VCaP (cell line): ENCODE results near the gene ANO2.
"Not testable (repeated sequence)": the region's sequence is repeated elsewhere in the genome, so short reads cannot be mapped to it uniquely, and the experiment has no call there.

Source experiments
- H3K27ac ChIP-seq: fragments of 450-650 bp; 2 replicates; pipeline ENCODE4 v1.5.1; 2017
- TF ChIP-seq, protein P1 (sequence below): fragments of 450-650 bp; conservative IDR thresholded peaks from 2 replicates; pipeline ENCODE4 v1.5.1; 2017; ENCODE audit warnings: mild to moderate bottlenecking, moderate library complexity

ANO2 gene

DNA sequence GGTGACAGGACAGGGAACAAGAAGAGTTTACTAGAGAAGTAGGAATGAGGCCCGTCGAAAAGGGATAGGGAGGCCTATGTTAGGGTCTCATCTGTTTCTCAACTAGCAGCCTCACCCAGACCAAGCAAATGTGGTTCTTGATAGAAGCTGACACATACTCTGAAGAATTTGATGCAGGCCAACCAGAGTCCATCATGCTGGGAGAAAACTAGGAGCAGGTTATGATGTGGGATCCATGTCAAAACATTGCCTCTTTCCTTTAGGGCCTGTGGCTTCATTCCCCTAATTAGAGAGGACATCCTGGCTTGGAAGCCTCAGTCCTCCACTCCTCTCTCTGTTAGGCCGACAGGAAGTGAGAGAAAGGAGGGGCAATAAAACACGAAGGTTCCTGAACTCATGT is 390.3 kb downstream of the ANO2 start:
- no peak overlapping the region for H3K27ac ChIP-seq
- TF ChIP-seq, protein P1, sequence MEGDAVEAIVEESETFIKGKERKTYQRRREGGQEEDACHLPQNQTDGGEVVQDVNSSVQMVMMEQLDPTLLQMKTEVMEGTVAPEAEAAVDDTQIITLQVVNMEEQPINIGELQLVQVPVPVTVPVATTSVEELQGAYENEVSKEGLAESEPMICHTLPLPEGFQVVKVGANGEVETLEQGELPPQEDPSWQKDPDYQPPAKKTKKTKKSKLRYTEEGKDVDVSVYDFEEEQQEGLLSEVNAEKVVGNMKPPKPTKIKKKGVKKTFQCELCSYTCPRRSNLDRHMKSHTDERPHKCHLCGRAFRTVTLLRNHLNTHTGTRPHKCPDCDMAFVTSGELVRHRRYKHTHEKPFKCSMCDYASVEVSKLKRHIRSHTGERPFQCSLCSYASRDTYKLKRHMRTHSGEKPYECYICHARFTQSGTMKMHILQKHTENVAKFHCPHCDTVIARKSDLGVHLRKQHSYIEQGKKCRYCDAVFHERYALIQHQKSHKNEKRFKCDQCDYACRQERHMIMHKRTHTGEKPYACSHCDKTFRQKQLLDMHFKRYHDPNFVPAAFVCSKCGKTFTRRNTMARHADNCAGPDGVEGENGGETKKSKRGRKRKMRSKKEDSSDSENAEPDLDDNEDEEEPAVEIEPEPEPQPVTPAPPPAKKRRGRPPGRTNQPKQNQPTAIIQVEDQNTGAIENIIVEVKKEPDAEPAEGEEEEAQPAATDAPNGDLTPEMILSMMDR = no peak

DNA sequence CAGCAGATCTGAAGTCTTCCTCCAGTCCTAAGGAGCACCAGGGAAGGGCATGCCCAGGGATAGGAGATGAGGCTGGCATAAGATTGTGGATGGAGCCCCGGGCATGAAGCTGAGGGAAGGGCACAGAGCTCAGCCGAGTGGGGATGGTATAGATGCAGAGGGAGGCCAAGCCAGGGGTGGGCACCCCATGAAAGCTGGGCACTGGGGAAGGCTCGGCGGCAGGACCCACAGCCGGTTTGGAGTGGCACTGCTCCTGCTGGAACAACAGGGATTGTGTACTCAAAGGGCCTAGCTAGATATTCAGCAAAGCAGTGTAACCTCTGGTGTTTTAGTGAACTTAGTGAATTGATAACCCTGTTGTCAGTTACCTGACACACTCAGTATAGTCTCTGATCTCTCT is 396.0 kb downstream of the ANO2 start:
- peak overlapping the region; percentile 49 for H3K27ac ChIP-seq
- TF ChIP-seq, protein P1 = no peak

DNA sequence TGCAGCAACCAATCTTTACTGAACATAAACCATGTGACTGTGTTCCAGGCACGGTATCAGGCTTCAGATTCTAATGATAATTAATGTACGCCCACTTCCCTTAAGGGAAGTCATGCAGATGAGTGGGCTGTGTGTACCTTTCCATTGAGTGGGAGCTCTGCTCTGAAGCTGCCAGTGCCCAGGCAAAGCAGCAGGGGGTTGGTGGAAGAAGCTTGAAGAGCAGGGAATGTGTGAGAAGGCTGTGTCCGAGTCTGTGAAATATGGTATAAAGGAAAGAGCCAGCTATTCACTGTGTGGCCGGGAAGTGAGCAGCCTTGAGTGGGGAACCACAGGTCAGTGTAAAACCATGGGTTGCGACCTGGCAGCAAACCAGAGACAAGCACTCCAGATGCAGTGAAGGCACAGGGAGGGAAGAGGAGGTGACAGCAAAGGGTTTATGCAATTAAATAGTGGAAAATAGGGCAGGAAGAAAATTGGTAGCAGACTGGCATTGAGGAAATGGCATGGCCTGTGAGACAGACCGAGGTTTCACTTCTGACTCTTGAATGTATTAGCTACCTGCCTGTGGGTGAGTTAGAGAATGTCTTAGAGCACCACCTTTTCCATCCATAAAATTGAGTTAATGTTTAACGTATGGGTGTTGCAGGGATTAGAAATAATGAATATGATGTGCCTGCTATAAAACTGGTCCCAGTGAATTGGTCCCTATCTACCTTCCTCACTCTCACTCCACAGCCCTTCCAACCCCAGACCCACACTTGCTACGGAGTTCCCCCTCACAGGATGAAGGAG is 396.7 kb downstream of the ANO2 start:
- TF ChIP-seq, protein P1 = no peak

DNA sequence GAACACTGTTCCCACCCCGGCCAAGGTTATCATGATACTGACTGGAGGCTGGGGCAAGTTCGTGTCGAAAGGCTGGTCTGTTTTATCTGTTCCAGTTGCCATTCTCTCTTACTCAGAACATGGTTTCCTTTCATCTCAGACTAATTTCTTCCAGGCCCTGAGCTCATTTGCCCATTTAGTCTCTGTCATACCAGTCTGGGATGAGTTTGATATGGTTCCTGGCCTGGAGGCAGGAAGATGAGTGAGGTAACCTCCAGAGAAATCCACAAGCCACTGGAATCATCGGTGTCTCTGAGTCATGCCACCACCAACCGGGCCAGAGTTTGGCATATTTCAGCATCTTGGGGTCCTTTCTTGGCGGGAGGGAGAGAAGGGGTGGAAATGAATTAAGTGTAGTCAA is 398.4 kb downstream of the ANO2 start:
- H3K27ac ChIP-seq = no peak overlapping the region
- TF ChIP-seq, protein P1 = no peak

More for the DNA sequence above, 396.7 kb downstream of the ANO2 start:
- peak overlapping the region; percentile 49 for H3K27ac ChIP-seq

DNA sequence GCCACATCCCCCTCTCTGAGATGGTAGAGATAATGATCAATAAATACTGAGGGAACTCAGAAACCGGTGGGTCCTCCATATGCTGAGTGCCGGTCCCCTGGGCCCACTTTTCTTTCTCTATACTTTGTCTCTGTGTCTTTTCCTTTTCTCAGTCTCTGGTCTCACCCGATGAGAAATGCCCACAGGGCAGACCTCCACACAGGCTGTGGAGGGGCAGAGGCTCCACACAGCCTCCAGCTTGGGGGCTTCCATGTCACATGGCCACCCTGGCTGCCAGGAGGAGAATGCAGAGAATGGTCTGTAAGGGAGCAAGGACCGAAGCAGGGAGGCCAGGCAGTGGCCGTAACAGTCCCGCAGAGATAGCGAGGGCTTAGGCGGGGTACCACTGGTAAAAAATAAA is 407.3 kb downstream of the ANO2 start:
- TF ChIP-seq, protein P1 = no peak
- H3K27ac ChIP-seq = no peak overlapping the region

DNA sequence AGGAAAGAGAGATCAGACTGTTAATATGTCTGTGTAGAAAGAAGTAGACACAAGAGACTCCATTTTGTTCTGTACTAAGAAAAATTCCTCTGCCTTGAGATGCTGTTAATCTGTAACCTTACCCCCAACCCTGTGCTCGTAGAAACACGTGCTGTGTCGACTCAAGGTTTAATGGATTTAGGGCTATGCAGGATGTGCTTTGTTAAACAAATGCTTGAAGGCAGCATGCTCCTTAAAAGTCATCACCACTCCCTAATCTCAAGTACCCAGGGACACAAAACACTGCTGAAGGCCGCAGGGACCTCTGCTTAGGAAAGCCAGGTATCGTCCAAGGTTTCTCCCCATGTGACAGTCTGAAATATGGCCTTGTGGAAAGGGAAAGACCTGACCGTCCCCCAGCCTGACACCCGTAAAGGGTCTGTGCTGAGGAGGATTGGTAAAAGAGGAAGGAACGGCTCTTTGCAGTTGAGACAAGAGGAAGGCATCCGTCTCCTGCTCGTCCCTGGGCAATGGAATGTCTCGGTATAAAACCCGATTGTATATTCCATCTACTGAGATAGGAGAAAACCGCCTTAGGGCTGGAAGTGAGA is 407.9 kb downstream of the ANO2 start:
- H3K27ac ChIP-seq = not testable (repeated sequence)

DNA sequence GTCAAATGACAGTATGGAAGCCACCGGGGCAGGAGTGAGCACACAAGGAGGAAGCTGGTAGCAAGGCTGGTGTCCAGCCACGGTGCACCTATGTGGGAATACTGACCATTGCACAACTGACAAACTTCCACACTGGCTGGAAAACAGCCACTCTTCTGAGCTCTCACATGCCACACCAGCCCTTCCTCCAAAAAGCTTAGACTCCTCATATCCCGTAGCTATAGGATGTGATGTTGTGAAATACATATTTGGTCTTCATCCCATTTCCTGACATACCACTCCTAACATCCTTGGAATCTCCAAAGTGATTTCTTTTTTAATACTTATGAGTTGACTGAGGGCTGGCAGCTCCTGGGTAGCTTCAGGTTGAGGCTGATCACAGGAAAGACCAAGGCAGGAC is 409.5 kb downstream of the ANO2 start:
- no peak overlapping the region for H3K27ac ChIP-seq
- TF ChIP-seq, protein P1 = no peak
